GM18505 (cell line): ENCODE results near the gene CSN2.

Experiments used
- ATAC-seq: cut with Tn5 transposase; IDR thresholded peaks from one replicate; pipeline ENCODE4 v1.9.1; 2021; ENCODE audit not compliant: unreplicated experiment
- POLR2A ChIP-seq: IDR thresholded peaks from 4 replicates; pipeline ENCODE4 v1.6.1; 2011; ENCODE audit warnings: borderline replicate concordance; ENCODE audit not compliant: insufficient read depth, insufficient read length; ENCODE audit errors: extremely low read depth

The CSN2 gene, protein sequence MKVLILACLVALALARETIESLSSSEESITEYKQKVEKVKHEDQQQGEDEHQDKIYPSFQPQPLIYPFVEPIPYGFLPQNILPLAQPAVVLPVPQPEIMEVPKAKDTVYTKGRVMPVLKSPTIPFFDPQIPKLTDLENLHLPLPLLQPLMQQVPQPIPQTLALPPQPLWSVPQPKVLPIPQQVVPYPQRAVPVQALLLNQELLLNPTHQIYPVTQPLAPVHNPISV

GRCh38 chr4:69965628-69966027, at the start of gene CSN2:
Gene CSN2 (minus strand): TSS chr4:69965728. CDS start chr4:69960995, 4,733 bp downstream.
- ATAC-seq, result no peak
- no peak for TF ChIP-seq POLR2A

- no peak for ATAC-seq
- no peak for TF ChIP-seq POLR2A
These were observed 43.2 kb upstream of the CSN2 start for GRCh38 chr4:70008771-70009170.

DNA sequence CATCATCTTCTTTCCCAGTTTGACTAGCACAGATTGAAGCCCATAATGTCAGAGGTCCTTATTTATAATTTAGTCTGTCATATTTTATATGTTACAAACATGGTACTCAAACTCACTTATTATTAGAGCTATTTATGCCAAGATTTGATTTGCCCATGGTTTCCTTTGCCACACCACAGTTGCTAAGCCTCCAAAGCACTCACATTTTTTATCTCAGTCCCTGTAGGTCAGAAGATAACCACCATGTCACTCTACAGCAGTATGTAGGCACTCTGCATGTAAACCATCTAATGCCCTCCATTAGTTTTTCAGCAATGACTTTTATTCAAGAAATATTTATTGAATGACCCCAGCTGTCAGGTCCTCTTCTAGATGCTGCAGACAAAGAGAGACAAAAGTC, 37.0 kb upstream of the CSN2 start:
- TF ChIP-seq POLR2A, result no peak
- no peak for ATAC-seq

GRCh38 chr4:70000711-70001110, 35.2 kb upstream of the CSN2 start:
- no peak for TF ChIP-seq POLR2A
- ATAC-seq, result no peak

GRCh38 chr4:69999420-69999819, 33.9 kb upstream of the CSN2 start:
- no peak for TF ChIP-seq POLR2A
- no peak for ATAC-seq

DNA sequence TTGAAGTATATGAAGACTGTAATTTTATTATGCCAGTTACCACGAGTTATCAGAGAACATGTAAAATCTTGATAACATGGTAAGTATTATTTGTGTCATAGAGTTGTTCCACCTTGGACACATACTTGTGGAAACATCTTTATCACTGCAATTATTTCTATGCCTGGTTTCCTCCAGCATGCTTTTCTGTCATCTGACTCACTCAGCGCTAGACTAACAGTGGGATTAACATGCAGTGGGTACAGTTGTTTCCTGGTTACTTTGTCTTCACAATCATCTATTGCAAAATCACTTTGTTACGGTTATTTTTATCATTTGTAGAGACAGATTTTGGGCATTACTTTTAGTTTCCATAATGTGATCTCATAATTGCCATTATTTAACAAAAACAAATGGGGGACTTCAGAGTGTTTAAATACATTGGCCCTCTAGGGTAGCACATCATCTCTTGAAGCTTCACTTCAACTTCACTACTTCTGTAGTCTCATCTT, 30.0 kb upstream of the CSN2 start, which contains the start of gene STATH:
Gene STATH (plus strand): TSS at position 441 of the 491 bp plus-strand sequence. CDS start 2,472 bp downstream, outside the sequence.
- TF ChIP-seq POLR2A, result no peak
- ATAC-seq, result no peak

DNA sequence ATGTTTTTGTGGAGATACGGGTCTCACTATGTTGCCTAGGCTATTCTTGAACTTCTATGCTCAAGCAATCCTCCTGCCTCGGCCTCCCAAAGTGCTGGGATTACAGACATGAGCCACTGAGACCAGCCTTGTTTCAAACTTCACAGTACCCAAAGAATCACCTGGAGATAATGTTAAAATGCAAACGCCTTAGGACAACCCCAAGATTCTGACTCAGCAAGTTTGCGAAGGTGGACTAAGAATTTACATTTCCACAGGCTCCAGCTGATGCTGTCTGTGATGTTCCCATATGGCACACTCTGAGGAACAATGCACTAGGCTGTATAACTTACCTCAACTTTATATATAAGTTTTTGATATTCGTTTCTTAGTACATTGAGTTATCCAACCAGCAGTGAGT, 29.3 kb upstream of the CSN2 start:
- ATAC-seq, result no peak
- TF ChIP-seq POLR2A, result no peak

- TF ChIP-seq POLR2A, result no peak
- no peak for ATAC-seq
These were observed 25.5 kb upstream of the CSN2 start for GRCh38 chr4:69991016-69991415.

DNA sequence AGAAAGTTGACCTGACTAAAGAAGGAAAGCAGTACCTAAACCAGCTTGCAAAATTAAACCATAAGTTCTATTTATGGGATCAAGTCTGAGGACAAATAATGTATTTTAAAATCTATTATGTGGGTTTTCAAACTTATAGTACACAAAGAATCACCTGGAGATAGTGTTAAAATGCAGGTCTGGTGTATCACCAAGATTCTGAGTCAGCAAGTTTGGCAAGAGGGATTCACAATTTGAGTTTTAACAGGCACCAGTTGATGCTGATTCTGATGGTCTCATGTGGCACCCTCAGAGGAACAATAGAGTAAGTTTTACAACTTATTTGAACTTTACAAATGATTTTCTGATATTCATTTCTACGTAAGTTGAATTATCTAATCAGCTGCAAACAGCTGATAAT, 21.1 kb upstream of the CSN2 start:
- no peak for TF ChIP-seq POLR2A
- no peak for ATAC-seq

GRCh38 chr4:69984030-69984443, 18.5 kb upstream of the CSN2 start:
- no peak for TF ChIP-seq POLR2A
- peak; percentile 66 for ATAC-seq

DNA sequence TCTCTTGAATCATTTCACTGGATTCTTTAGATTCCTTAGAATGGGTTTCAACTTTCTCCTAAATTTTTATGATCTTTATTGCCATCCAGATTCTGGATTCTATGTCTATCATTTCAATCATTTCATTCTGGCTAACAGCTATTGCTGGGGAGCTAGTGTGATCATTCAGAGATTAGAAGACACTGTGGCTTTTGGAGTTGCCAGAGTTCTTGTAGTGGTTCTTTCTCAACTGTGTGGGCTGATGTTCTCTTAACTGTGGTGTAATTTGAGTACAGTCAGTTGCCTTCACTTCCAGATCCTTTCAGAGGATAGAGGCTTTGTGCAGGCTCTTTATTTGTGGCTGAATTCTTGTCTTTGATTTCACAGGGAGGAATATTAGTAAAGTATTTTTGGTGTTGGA, 12.1 kb upstream of the CSN2 start:
- no peak for ATAC-seq
- TF ChIP-seq POLR2A, result no peak

DNA sequence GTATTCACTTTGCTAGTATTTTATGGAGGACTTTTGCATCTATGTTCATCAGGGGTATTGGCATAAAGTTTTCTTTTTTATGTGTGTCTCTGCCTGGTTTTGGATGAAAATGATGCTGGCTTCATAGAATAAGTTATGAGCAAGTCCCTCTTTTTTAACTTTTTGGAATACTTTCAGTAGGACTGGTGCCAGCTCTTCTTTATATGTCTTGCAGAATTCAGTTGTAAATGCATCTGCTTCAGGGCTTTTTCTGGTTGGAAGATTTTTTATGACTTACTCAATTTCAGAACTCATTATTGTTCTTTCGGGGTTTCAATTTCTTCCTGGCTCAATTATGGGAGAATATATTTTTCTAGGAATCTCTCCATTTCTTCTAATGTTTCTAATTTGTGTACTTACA, 9.1 kb upstream of the CSN2 start:
- TF ChIP-seq POLR2A, result no peak
- no peak for ATAC-seq

DNA sequence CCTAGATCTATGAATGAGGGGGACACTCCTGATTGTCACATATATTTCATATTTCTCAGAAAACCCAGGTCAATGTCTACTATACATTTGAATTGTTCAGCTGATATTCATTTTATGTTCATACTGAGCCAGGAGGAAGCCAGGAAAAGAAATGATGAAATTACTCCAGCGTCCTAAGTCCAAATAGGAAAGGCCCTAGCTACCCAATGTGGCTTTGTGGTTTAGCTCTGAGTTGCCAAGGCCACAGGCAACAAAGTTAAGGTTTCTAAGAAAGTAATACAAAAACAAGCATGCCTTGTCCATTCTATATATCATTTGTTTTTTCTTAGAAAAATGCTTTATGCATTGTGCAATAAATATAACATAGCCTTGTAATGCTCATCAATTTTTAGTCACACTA, 4.5 kb upstream of the CSN2 start:
- ATAC-seq, result no peak
- no peak for TF ChIP-seq POLR2A

DNA sequence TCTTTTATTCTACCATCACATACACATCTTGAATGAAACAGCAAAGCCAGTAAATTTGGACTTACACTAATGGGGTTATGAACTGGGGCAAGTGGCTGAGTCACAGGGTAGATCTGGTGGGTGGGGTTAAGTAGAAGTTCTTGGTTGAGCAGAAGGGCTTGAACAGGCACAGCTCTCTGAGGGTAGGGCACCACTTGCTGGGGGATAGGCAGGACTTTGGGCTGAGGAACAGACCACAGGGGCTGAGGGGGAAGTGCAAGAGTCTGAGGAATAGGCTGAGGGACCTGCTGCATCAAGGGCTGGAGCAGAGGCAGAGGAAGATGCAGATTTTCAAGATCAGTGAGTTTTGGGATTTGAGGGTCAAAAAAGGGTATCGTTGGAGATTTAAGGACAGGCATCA, 8.3 kb downstream of the CSN2 start:
- TF ChIP-seq POLR2A, result no peak
- no peak for ATAC-seq
